Osteoblast (primary cell): ENCODE measurements around the gene NRXN2. TPM values are rescaled to one million over a fixed set of nuclear protein-coding genes. Genes with fewer than 3 reads are reported as not detected.

Experiments
- DNase-seq: peaks from one replicate; pipeline ENCODE4 v3.0.0; 2011; ENCODE audit warnings: low spot score, mixed read lengths; ENCODE audit not compliant: insufficient read length; ENCODE audit errors: missing footprints
- H2AFZ ChIP-seq: 2 replicates; pipeline ENCODE4 v1.6.0; 2011; ENCODE audit warnings: mild to moderate bottlenecking, low read length
- H3K27ac ChIP-seq: 2 replicates; pipeline ENCODE4 v1.5.1; 2011; ENCODE audit warnings: mild to moderate bottlenecking, low read depth, low read length, moderate library complexity
- H3K27me3 ChIP-seq: 2 replicates; pipeline ENCODE4 v1.6.0; 2012; ENCODE audit warnings: mild to moderate bottlenecking, control low read depth, inconsistent platforms, low read length, moderate library complexity; ENCODE audit not compliant: insufficient read depth
- H3K36me3 ChIP-seq: 2 replicates; pipeline ENCODE4 v1.5.1; 2011; ENCODE audit warnings: mild to moderate bottlenecking, low read length, control low read depth, moderate library complexity; ENCODE audit not compliant: insufficient read depth
- H3K4me1 ChIP-seq: 2 replicates; pipeline ENCODE4 v1.5.1; 2011; ENCODE audit warnings: mild to moderate bottlenecking, low read length, control low read depth, moderate library complexity; ENCODE audit not compliant: insufficient read depth
- H3K4me2 ChIP-seq: 2 replicates; pipeline ENCODE4 v1.6.0; 2011; ENCODE audit warnings: mild to moderate bottlenecking, low read length; ENCODE audit not compliant: insufficient read depth
- H3K4me3 ChIP-seq: fragments of 200-600 bp; sonication (generic); 3 replicates; pipeline ENCODE4 v1.5.1; 2012; ENCODE audit warnings: mild to moderate bottlenecking, low read length, inconsistent platforms; ENCODE audit not compliant: insufficient read depth
- H3K79me2 ChIP-seq: 2 replicates; pipeline ENCODE4 v1.6.0; 2012; ENCODE audit warnings: mild to moderate bottlenecking, low read length, control low read depth, inconsistent platforms; ENCODE audit not compliant: insufficient read depth
- H3K9me3 ChIP-seq: 2 replicates; pipeline ENCODE4 v1.5.1; 2011; ENCODE audit warnings: low read depth, low read length, control low read depth
- H4K20me1 ChIP-seq: 2 replicates; pipeline ENCODE4 v1.6.0; 2012; ENCODE audit warnings: mild to moderate bottlenecking, low read length, control low read depth; ENCODE audit not compliant: insufficient read depth
- CTCF ChIP-seq: IDR thresholded peaks from 2 replicates; pipeline ENCODE4 v1.5.1; 2011; ENCODE audit warnings: mild to moderate bottlenecking, low read depth, low read length, moderate library complexity; ENCODE audit errors: extremely low read depth
- total RNA-seq: library from RNA; depleted of rRNA; stranded (reverse); fragments of >200 nt; gene quantifications from 2 replicates; pipeline ENCODE4 v1.2.3, GENCODE V29; 2012

NRXN2 gene
- total RNA-seq, 1 donor = 90.1 TPM

GRCh38 chr11:64564947-64565889, 157.8 kb downstream of the NRXN2 start:
- no peaks in the 10 kb centered on the region for H3K4me1 ChIP-seq
- H3K4me3 ChIP-seq = no peak overlapping the region
- no peak overlapping the region for H3K4me2 ChIP-seq
- H2AFZ ChIP-seq = no peak overlapping the region
- no peaks in the 10 kb centered on the region for H4K20me1 ChIP-seq
- H3K27me3 ChIP-seq = peaks cover 5% of the 10 kb centered on the region
- H3K9me3 ChIP-seq = no peaks in the 10 kb centered on the region
- TF ChIP-seq CTCF = no peak
- H3K36me3 ChIP-seq = no peaks in the 10 kb centered on the region
- no peaks in the 10 kb centered on the region for H3K79me2 ChIP-seq
- DNase-seq = peak; percentile 62
- H3K27ac ChIP-seq = no peak overlapping the region

- Histone ChIP-seq H3K4me2 (no peak overlapping the region), H3K79me2 (no peaks in the 10 kb centered on the region), H3K4me3 (no peak overlapping the region), H3K27me3 (no peaks in the 10 kb centered on the region), H3K4me1 (no peaks in the 10 kb centered on the region), H2AFZ (no peak overlapping the region), H3K9me3 (no peaks in the 10 kb centered on the region), H4K20me1 (no peaks in the 10 kb centered on the region), H3K27ac (no peak overlapping the region), H3K36me3 (no peaks in the 10 kb centered on the region)
- TF ChIP-seq CTCF = no peak
- DNase-seq = peak; percentile 68
Observed at GRCh38 chr11:64564419-64564818, 158.6 kb downstream of the NRXN2 start.

GRCh38 chr11:64563966-64564365, 159.0 kb downstream of the NRXN2 start:
- no peak overlapping the region for H3K27ac ChIP-seq
- peak; percentile 75 for DNase-seq
- no peaks in the 10 kb centered on the region for H3K79me2 ChIP-seq
- no peaks in the 10 kb centered on the region for H3K36me3 ChIP-seq
- TF ChIP-seq CTCF = no peak
- no peak overlapping the region for H3K4me3 ChIP-seq
- H2AFZ ChIP-seq = no peak overlapping the region
- no peaks in the 10 kb centered on the region for H3K9me3 ChIP-seq
- no peaks in the 10 kb centered on the region for H4K20me1 ChIP-seq
- H3K4me2 ChIP-seq = no peak overlapping the region
- no peaks in the 10 kb centered on the region for H3K4me1 ChIP-seq
- no peaks in the 10 kb centered on the region for H3K27me3 ChIP-seq

- Histone ChIP-seq H4K20me1 (no peaks in the 10 kb centered on the region), H3K79me2 (no peaks in the 10 kb centered on the region), H3K9me3 (no peaks in the 10 kb centered on the region), H3K4me3 (no peak overlapping the region), H3K27me3 (no peaks in the 10 kb centered on the region), H3K27ac (no peak overlapping the region), H2AFZ (no peak overlapping the region), H3K4me2 (no peak overlapping the region), H3K36me3 (no peaks in the 10 kb centered on the region), H3K4me1 (no peaks in the 10 kb centered on the region)
- no peak for TF ChIP-seq CTCF
- peak; percentile 82 for DNase-seq
Observed at GRCh38 chr11:64562723-64563351, 160.2 kb downstream of the NRXN2 start.
